Measurements from ENCODE around the gene DHRSX.

Gene DHRSX

DNA sequence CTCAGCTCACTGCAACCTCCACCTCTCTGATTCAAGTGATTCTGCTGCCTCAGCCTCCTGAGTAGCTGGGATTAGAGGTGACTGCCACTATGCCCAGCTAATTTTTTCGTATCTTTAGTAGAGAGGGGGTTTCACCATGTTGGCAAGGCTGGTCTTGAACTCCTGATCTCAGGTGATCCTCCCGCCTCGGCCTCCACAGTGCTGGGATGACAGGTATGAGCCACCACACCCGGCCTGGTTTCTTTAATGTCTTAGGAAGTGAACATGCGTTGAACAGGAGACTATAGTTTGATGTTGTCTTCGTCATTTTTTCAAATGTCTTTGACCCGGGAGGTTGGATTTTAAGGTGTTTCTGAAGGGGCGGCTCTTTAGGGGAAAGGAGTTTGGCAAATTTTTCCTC is 91.0 kb downstream of the DHRSX start (continued):
- TF ChIP-seq, protein P1, sequence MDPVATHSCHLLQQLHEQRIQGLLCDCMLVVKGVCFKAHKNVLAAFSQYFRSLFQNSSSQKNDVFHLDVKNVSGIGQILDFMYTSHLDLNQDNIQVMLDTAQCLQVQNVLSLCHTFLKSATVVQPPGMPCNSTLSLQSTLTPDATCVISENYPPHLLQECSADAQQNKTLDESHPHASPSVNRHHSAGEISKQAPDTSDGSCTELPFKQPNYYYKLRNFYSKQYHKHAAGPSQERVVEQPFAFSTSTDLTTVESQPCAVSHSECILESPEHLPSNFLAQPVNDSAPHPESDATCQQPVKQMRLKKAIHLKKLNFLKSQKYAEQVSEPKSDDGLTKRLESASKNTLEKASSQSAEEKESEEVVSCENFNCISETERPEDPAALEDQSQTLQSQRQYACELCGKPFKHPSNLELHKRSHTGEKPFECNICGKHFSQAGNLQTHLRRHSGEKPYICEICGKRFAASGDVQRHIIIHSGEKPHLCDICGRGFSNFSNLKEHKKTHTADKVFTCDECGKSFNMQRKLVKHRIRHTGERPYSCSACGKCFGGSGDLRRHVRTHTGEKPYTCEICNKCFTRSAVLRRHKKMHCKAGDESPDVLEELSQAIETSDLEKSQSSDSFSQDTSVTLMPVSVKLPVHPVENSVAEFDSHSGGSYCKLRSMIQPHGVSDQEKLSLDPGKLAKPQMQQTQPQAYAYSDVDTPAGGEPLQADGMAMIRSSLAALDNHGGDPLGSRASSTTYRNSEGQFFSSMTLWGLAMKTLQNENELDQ (tag by site-specific recombination; IDR thresholded peaks at IDR 0.05; ENCODE audit: low read depth): no peak
- TF ChIP-seq SALL2 (tag by site-specific recombination; IDR thresholded peaks at IDR 0.05; ENCODE audit: borderline replicate concordance) (no peak), ZNF521 (tag by site-specific recombination; IDR thresholded peaks at IDR 0.05) (no peak), ZBTB48 (tag by site-specific recombination; IDR thresholded peaks at IDR 0.05) (no peak)

DNA sequence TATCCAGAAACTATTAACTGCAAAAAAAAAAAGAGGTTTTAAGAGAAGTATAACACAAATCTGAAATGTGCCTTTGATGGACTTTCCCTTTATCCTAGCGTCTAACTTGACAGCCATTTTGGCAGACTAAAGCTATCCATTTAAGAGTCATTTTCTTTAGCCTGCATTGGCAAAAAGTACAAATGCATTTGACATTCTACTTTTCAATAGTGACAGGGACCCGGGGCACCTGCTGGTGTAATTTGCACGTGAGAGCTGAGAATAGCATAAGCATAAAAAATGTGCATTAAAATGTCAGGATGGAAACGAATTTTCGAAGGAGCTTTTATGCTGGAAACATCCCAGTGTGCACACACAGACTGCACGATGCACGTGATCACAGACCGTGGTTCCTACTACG is 91.9 kb downstream of the DHRSX start:
- H3K27ac ChIP-seq (ENCODE audit: extremely low read depth, low read depth, low read length): no peak overlapping the region
- H3K9me3 ChIP-seq (ENCODE audit: control insufficient read depth, insufficient read depth, low read depth, low read length): no peaks in the 10 kb centered on the region
- H3K4me3 ChIP-seq (ENCODE audit: low read depth, low read length): no peak overlapping the region
- TF ChIP-seq ZNF626 (tag by site-specific recombination; IDR thresholded peaks at IDR 0.05) (no peak), ZNF629 (tag by site-specific recombination; IDR thresholded peaks at IDR 0.05) (no peak), SCRT1 (tag by site-specific recombination; IDR thresholded peaks at IDR 0.05; ENCODE audit: borderline replicate concordance) (no peak), OSR2 (tag by site-specific recombination; IDR thresholded peaks at IDR 0.05) (no peak), SP3 (tag by site-specific recombination; IDR thresholded peaks at IDR 0.05) (no peak), ZNF292 (tag by site-specific recombination; IDR thresholded peaks at IDR 0.05; ENCODE audit: borderline replicate concordance, low read depth) (no peak), ZNF530 (tag by site-specific recombination; IDR thresholded peaks at IDR 0.05; ENCODE audit: low read depth) (no peak), ZNF768 (tag by site-specific recombination; IDR thresholded peaks at IDR 0.05) (no peak), TRIM28 (IDR thresholded peaks at IDR 0.05; ENCODE audit: borderline replicate concordance, low read length) (no peak), ZNF350 (tag by site-specific recombination; IDR thresholded peaks at IDR 0.05) (no peak), ZNF654 (tag by site-specific recombination; IDR thresholded peaks at IDR 0.05; ENCODE audit: low read depth) (no peak), ZNF843 (tag by site-specific recombination; IDR thresholded peaks at IDR 0.05) (no peak)
- TF ChIP-seq, protein P2, sequence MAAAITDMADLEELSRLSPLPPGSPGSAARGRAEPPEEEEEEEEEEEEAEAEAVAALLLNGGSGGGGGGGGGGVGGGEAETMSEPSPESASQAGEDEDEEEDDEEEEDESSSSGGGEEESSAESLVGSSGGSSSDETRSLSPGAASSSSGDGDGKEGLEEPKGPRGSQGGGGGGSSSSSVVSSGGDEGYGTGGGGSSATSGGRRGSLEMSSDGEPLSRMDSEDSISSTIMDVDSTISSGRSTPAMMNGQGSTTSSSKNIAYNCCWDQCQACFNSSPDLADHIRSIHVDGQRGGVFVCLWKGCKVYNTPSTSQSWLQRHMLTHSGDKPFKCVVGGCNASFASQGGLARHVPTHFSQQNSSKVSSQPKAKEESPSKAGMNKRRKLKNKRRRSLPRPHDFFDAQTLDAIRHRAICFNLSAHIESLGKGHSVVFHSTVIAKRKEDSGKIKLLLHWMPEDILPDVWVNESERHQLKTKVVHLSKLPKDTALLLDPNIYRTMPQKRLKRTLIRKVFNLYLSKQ (tag by site-specific recombination; IDR thresholded peaks at IDR 0.05; ENCODE audit: borderline replicate concordance): no peak
- TF ChIP-seq, protein P3, sequence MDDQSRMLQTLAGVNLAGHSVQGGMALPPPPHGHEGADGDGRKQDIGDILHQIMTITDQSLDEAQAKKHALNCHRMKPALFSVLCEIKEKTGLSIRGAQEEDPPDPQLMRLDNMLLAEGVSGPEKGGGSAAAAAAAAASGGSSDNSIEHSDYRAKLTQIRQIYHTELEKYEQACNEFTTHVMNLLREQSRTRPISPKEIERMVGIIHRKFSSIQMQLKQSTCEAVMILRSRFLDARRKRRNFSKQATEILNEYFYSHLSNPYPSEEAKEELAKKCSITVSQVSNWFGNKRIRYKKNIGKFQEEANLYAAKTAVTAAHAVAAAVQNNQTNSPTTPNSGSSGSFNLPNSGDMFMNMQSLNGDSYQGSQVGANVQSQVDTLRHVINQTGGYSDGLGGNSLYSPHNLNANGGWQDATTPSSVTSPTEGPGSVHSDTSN (CRISPR knock-in tag; IDR thresholded peaks at IDR 0.05): no peak
- TF ChIP-seq, protein P4, sequence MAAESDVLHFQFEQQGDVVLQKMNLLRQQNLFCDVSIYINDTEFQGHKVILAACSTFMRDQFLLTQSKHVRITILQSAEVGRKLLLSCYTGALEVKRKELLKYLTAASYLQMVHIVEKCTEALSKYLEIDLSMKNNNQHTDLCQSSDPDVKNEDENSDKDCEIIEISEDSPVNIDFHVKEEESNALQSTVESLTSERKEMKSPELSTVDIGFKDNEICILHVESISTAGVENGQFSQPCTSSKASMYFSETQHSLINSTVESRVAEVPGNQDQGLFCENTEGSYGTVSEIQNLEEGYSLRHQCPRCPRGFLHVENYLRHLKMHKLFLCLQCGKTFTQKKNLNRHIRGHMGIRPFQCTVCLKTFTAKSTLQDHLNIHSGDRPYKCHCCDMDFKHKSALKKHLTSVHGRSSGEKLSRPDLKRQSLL (tag by site-specific recombination; IDR thresholded peaks at IDR 0.05): no peak
- peaks cover 0 to 5% of the 10 kb centered on the region in 2 experiments; a peak in 2 of 3 replicates for H3K36me3 ChIP-seq (ENCODE audit: control insufficient read depth in 2 of 2, insufficient read depth in 1 of 2, low read length in 2 of 2)
- CTCF ChIA-PET: no interaction called here
- POLR2A ChIA-PET: no interaction called here
- no peaks in the 10 kb centered on the region for H3K4me1 ChIP-seq (ENCODE audit: control insufficient read depth, insufficient read depth, low read length)

Data from HEK293 (cell line).